Subcutaneous adipose tissue (tissue), 4 donors: ENCODE data around the gene ANAPC5. TPM values are rescaled to one million over a fixed set of nuclear protein-coding genes. Genes with fewer than 3 reads are reported as not detected.

ENCODE experiments used
- total RNA-seq, 4 donors: library from RNA; depleted of rRNA; stranded (reverse); fragments of >200 nt; gene quantifications; one replicate each; pipeline ENCODE4 v1.1.0, GENCODE V29; 2016
- TF ChIP-seq, protein P1 (sequence below): fragments of 450-650 bp; IDR thresholded peaks from one replicate; pipeline ENCODE4 v1.5.1; 2016; ENCODE audit warnings: low read depth, mild to moderate bottlenecking, control low read depth, antibody characterized with exemption, moderate library complexity

The ANAPC5 gene
- total RNA-seq, 4 donors from 2014 or later = 109 to 135 (median 127) TPM

DNA sequence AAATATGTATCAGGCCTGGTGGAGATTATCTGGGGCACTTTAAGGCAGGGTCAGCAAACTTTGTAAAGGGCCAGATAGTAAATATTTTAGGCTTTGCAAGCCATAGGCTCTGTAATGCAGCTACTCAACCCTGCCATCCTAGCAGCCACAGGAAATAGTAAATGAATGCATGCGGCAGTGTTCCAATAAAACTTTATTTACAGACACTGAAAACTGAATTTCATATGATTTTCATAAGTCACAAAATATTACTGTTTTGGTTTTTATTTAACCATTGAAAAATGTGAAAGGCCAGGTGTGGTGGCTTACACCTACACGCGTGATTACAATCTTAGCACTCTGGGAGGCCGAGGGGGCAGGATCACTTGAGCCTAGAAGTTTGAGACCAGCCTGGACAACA, 52.5 kb downstream of the ANAPC5 start:
- TF ChIP-seq, protein P1, sequence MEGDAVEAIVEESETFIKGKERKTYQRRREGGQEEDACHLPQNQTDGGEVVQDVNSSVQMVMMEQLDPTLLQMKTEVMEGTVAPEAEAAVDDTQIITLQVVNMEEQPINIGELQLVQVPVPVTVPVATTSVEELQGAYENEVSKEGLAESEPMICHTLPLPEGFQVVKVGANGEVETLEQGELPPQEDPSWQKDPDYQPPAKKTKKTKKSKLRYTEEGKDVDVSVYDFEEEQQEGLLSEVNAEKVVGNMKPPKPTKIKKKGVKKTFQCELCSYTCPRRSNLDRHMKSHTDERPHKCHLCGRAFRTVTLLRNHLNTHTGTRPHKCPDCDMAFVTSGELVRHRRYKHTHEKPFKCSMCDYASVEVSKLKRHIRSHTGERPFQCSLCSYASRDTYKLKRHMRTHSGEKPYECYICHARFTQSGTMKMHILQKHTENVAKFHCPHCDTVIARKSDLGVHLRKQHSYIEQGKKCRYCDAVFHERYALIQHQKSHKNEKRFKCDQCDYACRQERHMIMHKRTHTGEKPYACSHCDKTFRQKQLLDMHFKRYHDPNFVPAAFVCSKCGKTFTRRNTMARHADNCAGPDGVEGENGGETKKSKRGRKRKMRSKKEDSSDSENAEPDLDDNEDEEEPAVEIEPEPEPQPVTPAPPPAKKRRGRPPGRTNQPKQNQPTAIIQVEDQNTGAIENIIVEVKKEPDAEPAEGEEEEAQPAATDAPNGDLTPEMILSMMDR = no peak

DNA sequence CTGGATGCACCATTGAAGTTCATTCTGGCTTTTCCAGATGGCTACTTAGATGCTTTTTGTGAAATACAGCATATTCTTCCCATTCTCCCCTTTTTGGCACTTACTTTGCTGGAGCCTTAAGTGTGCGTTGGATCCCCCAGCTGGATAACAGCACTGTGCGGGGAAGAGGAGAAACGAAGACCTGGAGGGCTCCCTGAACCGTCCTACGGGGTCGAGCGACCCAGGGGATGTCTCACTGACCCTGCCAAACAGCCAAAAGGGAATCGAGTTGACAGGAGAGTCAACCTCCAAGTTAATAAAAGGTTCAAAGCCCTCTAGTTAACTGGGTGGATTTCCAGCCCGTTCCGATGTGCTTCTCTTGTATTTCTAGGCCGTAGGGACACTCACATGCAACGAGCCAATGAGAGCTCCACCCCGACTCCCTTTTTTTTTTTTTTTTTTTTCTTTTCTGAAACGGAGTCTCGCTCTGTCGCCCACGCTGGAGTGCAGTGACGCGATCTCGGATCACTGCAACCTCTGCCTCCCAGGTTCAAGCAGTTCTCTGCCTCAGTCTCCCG, 54.7 kb downstream of the ANAPC5 start:
- TF ChIP-seq, protein P1 = no peak

DNA sequence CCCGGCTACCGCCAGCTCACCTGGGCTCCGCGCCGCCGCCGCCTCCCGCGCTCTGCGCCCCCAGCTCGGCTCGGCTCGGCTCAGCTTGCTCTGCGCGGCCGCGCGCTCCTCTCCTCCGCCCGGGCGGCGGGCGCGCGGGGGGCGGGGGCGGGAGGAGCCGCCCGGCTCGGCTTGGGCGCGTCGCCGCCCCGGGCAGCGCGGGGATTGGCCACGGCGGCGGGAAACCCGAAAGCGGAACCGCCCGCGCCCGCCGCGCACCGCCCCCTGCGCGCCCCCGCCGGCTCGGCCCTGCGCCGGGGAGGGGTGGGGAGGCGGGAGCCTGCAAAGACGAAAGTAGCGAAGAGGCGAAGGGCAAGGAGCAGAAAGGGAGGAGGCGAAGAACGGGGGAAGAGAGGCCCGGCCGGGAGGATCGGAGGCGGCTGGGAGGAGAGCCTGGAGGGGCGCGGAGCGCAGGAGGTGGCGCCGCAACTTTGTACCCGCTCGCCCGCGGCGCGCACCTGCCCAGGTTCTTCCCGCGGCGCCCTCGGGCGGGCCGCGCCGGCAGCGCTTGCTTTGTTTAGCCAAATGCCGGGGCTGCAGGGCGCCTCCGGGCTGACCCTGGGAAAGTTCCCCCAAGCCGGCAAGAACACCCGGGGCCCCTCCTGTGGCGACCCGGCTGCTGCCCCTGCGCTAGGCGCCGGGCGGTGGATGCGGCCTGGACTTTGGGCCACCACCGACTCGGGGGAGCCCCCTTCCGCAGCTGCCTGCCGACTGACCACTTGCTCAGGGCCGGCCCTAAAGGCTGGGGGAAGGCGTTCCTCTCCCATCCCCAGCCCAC, 55.4 kb downstream of the ANAPC5 start, which contains the start of gene CAMKK2:
TSS of gene CAMKK2 (minus strand) at position 92 of the 817 bp plus-strand sequence. CDS start 22,183 bp downstream, outside the sequence.
- TF ChIP-seq, protein P1 = no peak

DNA sequence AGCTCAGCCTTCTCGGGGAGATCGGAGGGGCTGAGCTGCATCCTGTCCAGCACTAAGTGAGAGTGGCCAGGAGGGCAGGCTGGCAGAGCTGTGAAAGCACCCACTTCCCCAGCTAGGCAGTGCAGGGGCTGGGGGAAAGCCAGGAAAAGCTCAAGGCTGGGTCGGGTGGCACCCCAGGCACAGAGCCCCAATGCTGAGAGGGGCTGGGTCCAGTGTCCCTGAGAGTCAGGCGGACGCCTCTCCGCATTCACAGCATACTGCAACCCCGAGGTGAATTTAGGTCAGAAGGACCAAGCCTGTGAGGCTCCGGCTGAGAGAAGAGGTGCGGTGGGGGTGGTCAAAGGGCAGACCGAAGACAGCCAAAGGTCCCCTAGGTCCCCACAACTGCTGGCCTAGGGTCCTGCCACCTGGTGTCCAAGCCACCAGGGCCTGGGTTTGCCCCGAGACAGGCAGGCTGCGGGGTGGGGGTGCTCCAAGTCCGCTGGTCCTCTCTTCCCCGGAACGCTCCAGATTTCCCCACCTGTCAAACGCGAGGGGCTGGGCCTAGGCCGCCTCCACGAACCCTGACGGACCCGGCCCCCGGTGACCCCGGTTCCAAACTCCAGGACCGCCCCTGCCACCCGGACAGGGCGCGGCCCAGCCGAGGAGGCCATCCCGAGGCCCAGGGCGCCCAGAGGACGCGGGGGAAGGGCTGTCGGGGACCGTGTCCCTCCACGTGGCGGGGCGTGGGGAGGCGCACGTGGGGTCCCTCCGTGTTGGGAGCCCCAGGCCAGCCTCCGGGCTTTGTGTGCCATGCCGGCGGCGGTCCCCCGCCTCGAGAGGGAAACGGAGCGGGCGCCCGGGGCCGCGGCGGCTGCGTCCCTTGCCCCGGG, 56.2 kb downstream of the ANAPC5 start:
- TF ChIP-seq, protein P1 = no peak

DNA sequence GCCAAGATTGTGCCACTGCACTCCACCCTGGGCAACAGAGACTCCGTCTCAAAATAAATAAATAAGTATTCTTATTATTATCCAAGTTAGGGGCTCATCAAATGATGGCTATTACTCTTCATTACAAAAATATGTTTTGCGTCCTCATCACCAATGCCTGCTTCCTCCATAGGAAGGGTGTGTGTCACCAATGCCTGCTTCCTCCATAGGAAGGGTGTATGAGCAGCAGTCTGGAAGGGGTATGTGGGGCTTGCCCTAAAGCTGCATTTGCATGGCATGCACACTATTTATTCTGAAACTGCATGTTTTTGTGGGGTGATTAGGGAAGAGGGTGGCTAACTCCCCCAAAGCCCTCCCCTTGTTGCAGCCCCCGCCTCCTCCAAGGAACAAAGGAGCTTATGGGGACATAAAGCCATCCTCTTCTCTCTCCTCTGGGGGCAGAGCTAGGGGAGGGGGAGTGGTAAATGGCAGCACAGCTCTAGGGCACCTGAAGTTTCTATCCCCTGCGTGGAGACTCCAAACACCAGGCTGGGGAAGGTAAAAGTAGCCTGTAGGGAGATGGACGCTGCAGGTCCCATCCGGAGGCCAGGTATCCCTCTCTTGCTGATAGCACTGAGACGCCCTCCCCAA, 57.0 kb downstream of the ANAPC5 start:
- TF ChIP-seq, protein P1 = no peak

DNA sequence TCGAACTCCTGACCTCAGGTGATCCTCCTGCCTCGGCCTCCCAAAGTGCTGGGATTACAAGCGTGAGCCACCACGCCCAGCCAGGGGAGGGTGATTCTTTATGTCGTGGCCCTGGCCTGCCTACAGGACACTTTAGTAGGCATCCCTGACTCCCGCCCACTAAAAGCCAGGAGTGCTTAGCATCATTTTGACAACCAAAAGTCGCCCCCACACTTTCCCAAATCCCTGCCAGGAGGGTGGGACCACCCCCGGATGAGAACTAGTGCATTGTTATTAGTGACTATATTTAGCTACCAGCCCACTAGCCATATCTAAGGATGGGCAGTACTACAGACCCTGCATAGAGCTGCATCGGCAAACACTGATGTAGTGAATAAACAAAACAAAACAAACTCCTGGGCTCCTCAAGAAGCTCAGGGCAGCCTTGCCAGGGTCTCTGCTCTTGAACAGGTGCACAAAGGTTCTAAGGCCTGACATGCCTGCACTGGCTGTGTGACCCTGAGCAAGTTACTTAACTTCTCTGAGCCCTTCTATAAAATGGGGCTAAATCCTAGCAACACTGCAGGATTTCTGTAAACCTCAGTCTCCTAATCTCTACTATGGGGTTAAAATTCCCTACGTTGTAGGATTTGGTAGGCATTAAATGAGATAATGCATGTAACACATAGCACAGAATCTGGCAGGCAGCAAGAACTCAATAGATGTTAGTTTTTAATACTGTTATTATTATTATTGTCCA, 57.9 kb downstream of the ANAPC5 start:
- TF ChIP-seq, protein P1 = no peak
